Measurements from ENCODE around the gene MYLK.
A peak's percentile ranks its signal among the peaks of the same experiment; 100 is the strongest.
"Not testable (repeated sequence)": the region's sequence is repeated elsewhere in the genome, so short reads cannot be mapped to it uniquely, and the experiment has no call there.

MYLK gene

DNA sequence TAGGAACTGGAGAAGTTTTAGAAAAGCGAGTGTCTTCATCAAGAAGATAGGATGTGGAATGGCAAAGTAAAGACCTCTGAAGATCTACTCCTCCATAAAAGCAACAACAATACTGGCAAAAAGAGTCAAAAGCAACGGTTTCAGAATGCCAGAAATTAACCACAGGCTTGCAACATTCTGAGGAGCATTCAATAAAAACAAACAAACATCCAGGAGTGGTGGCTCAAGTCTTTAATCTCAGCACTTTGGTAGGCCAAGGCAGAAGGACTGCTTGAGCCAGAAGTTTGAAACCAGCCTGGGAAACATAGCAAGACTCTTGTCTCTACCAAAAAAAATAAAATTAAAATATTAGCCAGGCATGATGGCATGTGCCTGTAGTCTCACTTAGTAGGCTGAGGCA is 156.1 kb downstream of the MYLK start:
- no peak for FAIRE-seq
- no peak for DNase-seq (ENCODE audit: low spot score)

DNA sequence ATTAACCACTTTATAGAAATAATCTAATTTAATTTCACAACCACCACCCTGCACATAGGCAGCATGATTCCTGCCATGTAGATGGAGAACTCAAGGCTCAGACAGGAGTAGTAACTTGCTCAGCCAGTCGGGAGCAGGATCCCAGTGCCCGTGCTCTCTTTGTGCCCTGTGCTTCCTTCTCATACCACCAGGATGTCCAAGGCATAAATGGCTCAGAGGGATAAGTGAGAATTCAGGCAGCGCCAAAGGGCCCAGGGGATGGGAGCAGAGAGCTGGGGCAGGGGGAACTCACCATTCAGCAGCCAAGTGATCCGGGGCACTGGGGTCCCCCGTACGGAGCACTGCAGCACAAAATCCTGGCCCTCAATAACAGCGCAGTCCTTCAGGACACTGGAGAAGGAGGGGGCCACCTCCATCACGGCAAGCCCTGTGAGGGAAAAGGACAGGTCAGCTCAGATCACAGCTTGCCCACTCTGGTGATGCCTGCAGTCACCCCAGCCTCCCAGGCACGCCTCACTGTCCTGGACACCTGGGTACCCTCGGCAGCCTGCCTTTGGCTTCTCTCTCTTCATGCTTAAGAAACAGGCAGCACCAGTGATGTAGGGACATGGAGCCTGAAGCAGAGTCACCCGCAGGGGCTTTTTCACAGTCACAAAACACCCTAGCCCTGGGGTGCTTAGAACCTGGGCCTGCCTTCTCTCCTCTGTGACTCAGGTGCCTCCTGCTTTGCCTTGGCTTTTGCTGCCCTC is 158.3 kb downstream of the MYLK start:
- FAIRE-seq, result no peak
- DNase-seq (ENCODE audit: low spot score), result no peak

DNA sequence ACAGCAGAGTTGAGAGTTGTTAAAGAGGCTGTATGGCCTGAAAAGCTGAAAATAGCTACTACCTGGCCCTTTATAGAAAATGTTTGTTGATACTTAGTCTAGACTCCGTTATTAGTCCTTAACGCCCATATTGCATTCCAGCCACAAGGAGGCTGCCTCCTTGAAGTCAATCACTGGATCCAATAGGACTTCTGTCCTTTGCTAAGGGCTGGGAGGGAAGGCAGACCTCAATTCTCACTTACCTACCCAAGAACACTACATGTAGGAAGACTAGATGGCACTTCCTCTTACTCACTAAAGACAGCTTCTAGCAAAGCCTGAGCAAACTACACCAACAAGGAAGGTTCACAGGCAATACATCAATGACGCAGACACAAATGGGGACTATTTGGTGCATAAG is 159.8 kb downstream of the MYLK start:
- DNase-seq (ENCODE audit: low spot score) (no peak), FAIRE-seq (no peak)

DNA sequence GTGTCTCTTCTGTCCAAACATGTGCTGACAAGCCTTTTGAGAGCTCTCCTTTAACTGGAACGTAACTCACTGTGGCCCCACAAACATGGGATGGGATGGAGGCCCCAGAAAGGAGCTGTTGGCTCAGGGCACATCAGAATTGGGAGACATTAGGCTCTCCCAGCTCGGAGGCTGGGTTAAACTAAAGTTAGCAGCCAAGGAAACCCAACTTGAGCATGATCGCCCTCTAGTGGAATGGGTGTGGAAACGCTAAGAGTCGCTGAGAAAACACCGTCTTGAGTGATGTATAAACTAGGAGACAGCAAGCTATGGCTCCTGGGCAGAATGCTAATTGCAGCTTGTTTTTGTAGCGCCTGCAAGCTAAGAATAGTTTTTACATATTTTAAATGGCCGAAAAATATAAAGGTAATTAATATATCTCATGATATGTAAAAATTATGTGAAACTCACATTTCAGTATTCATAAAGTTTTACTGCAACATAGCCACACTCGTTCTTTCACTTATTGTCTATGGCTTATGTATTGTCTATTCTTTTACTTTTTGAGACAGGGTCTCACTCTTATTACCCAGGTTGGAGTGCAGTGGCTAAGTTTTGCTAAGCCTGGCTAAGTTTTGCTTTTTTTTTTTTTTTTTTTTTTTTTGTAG is 160.5 kb downstream of the MYLK start:
- DNase-seq (ENCODE audit: low spot score), result peak; percentile 88
- peak; percentile 91 for FAIRE-seq

- peak; percentile 30 for FAIRE-seq
- DNase-seq (ENCODE audit: low spot score), result no peak
These were observed 161.1 kb downstream of the MYLK start for GRCh38 chr3:123723070-123723469.

DNA sequence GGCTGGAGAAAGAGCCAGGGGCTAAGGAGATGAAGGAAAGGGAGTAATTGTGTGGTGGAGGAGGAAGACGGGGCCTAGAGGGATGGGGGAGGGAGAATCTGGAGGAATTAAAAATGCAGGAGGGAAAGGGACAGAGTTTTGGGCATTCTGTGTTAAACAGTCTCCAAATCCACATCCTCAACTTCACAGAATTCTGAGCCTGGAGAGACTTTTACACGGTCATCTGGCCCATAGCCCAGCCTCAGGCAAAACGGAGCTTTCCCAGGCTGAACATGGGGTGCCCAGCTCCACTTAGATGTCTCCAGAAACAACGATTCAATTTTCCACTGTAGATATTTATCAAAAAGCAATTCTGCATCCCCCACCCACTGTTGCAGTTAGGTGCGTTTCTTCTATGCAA is 161.7 kb downstream of the MYLK start:
- no peak for DNase-seq (ENCODE audit: low spot score)

DNA sequence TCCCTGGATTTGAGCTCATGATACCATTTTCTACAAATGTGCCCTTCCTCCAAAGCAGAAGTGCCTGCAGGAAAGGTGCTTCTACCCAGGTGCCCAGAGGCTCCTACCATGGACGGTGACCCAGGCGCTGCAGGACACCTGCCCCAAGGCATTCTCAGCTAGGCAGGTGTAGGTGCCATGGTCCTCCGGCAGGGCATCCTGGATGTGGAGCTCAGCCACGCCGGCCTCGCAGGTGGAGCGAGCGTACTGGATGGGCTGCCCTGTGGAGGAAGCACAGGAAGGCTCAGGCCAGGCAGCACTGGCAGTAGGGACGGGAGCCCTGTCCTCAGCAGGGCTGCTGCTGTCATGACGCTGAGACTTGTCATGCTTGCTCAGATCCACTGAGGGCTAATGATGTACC is 162.1 kb downstream of the MYLK start:
- FAIRE-seq (no peak), DNase-seq (ENCODE audit: low spot score) (no peak)

More for the DNA sequence above, 161.7 kb downstream of the MYLK start:
- no peak for FAIRE-seq

GRCh38 chr3:123721095-123721689 is 162.9 kb downstream of the MYLK start:
- peak; percentile 75 for FAIRE-seq
- not testable (repeated sequence) for DNase-seq (ENCODE audit: low spot score)

- FAIRE-seq, result no peak
These were observed 163.5 kb downstream of the MYLK start for GRCh38 chr3:123720638-123721037.

DNA sequence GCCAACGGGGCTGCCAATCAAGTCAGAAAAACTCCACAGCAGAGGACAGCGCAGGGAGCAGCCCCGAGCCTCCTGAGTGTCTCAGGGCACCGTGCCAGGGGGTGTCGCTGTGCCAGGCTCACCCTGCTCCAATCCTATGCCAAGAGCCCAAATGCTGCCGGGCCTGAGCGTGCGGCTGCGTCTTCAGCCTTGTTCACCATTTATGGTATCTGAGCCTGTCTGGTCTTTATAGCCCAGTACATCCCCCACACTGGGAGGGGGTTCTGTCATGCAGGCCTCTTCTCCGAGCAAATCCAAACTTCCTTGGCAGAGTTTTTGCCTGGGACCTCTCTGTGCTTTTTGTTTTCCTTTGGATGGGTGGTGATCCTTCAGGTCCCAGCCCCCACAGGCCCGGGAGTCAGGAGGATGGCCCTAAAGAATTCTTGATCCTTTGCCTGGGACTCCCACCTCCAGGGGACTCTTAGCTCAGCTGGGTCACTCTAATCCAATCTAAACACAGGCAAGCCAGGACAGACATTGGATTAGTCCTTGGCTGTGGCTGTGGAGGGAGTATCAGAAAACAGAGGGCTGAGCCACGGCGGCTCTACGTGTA is 164.2 kb downstream of the MYLK start:
- no peak for FAIRE-seq
- no peak for DNase-seq (ENCODE audit: low spot score)

More at GRCh38 chr3:123720638-123721037, 163.5 kb downstream of the MYLK start:
- no peak for DNase-seq (ENCODE audit: low spot score)

DNA sequence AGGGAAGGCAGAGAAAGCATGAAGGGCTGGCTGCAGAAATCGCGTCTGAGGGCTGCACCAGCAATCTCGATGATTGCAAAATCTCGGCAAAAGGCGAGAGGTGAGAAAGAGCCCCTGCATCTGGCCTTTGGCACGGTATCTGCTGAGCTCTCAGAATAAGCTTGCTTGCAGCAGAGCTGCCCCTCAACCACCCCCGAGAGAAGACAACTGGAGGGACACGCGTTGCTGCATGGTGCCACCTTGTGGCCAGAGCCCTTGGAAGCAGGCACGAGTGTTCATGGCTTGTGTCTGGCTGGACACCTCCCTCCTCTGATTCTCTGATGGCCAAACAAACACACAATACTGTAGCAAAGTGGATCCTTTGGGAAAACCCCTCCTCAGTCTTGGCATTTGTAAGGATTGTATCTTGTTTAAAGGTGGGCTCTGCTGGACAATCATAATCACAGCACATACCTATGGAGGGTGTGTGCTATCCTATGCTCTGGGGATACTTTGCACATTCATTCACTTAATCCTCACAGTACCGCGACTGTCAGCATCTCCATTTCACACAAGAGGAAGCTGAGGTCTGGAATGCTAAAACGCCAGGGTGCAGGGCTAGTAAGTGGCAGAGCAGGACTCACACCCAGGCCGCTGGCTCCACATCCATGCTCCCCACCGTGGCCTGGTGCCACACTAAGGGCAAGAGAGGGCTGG is 164.9 kb downstream of the MYLK start:
- FAIRE-seq (peak; percentile 96), DNase-seq (ENCODE audit: low spot score) (peak; percentile 44)

DNA sequence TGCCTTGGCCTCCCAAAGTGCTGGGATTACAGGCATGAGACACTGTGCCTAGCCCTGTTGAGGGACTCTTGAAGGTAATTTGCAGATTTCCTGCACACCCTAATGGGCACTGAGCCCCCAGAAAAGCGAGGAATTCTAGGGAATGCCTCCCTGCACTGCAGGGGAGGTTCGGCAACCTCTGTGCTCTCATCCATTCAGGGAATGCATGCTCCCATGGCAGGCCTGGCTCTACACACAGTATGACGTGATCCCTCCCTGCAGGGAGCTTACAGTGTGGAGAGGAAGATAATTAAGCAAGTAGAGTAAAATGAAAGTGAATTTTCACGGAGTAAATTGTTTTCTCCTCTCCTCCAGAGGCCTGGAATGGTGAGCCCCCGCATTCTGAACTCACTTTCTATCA is 166.0 kb downstream of the MYLK start:
- FAIRE-seq, result peak; percentile 56

DNA sequence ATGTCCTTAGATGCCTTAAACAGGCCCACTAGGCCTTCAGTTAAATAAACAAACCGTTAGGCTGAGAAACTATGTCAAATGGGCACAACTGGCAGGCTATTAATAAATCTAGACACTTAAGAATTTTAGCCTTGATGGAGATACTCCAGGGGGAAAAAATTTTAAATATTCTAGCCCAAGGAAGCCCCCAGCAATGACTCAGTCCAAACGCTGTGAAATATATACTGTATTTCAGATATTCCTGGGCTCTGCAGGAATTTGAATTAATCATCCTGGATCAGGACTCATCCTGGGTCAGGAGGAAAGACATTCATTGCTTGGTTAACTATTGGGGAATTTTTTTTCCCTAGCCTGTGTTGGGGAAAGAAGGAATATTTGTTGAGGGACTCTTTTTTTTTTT is 166.7 kb downstream of the MYLK start:
- not testable (repeated sequence) for DNase-seq (ENCODE audit: low spot score); FAIRE-seq

More for the DNA sequence above, 166.0 kb downstream of the MYLK start:
- DNase-seq (ENCODE audit: low spot score), result no peak

DNA sequence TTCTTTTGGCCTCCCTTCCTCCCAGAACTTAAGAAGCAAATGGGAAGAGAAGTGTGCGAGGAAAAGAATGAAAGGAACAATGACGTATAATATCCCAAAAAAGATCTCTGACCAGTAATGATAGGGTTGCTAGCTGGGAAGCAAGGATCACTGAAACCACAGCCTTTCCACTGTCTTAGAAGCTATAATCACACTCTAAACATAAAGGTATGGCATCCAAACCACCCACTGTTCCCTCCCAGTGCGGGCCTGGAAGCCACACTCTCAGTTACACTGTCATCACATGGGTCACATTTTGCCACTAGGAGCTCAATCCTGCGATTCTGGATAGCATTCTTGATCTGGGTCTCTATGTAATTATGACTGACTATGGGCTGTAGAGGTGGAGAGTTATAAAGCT is 167.7 kb downstream of the MYLK start:
- DNase-seq (ENCODE audit: low spot score) (no peak), FAIRE-seq (peak; percentile 58)

GRCh38 chr3:123713211-123713610 is 170.9 kb downstream of the MYLK start:
- FAIRE-seq (no peak), DNase-seq (ENCODE audit: low spot score) (no peak)

GRCh38 chr3:123712077-123712860 is 171.9 kb downstream of the MYLK start:
- no peak for DNase-seq (ENCODE audit: low spot score)
- FAIRE-seq, result no peak

- DNase-seq (ENCODE audit: low spot score) (no peak), FAIRE-seq (no peak)
These were observed 172.8 kb downstream of the MYLK start for GRCh38 chr3:123711356-123711755.

DNA sequence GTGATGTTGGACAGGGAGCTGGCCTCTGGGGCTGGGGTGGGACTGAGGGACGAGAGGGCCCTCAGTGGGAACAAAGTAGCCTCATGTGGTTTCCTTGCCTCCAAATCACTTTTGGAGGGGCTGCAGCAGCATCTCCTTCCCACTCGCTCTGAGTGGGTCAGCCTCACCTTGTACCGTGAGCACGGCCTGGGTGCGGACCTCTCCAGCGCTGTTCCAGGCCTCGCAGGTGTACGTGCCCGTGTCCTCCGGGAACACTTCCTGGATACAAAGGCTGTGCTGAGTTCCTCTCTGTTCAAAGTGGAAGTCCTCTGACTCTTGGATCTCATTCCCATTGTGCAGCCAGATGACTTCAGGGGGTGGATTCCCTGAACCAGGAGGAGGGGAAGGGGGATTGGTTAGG is 175.6 kb downstream of the MYLK start:
- FAIRE-seq (no peak), DNase-seq (ENCODE audit: low spot score) (no peak)

DNA sequence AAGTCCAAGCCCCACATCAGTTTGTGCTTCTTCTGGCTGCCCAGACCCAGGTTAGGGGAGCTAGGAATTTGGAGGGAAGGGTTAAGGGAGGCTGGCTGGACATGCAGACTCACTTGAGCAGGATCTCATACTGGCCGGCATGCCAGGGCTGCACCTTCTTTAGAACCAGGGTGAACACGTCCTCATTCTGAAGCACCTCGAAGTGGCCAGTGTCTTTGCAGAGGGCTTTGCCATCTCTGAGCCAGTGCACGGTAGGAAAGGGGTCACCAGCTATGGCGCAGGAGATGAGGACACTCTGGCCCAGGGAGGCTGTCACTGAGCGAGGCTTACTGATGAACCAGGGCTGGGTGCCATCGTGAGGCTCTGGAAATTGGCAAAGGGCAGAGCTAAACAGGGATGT is 176.5 kb downstream of the MYLK start:
- DNase-seq (ENCODE audit: low spot score); FAIRE-seq: not testable (repeated sequence)

DNA sequence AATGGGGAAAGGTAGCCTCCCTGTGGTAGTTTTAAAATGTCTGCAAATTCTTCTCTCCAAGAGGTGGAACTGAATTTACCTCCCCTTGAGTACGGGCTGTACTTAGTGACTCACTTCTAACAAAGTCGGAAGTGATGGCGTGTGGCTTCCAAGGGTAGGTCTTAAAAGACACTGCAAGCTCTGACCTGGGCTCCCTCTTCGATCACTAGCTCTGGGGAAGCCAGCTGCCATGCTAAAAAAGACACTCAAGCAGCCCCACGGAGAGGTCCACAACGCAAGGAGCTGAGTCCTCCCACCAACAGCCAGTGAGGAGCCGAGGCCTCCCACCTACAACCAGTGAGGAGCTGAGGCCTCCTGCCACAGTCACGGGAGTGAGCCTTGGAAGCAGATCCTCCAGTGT is 177.3 kb downstream of the MYLK start:
- DNase-seq (ENCODE audit: low spot score), result no peak
- no peak for FAIRE-seq
